Adipocyte (in vitro differentiated cells): Measurements from ENCODE around the gene FAM174A.

ENCODE experiments used
- DNase-seq: peaks from one replicate; pipeline ENCODE4 v3.0.0-alpha.2; 2015; ENCODE audit warnings: low read depth
- H3K27me3 ChIP-seq: replicated peaks from 2 replicates; pipeline ENCODE4 v1.7.0; 2013; ENCODE audit warnings: mild to moderate bottlenecking, low read length, moderate library complexity; ENCODE audit not compliant: control insufficient read depth, insufficient read depth
- H3K36me3 ChIP-seq: 2 replicates; pipeline ENCODE4 v1.7.0; 2013; ENCODE audit warnings: low read length, mild to moderate bottlenecking, moderate library complexity; ENCODE audit not compliant: control insufficient read depth, insufficient read depth, severe bottlenecking
- H3K4me1 ChIP-seq: 2 replicates; pipeline ENCODE4 v1.7.0; 2013; ENCODE audit warnings: mild to moderate bottlenecking, low read length, moderate library complexity; ENCODE audit not compliant: control insufficient read depth, insufficient read depth
- H3K4me3 ChIP-seq: 2 replicates; pipeline ENCODE4 v1.7.0; 2013; ENCODE audit warnings: mild to moderate bottlenecking, low read length, moderate library complexity
- H3K9ac ChIP-seq: 2 replicates; pipeline ENCODE4 v1.7.0; 2013; ENCODE audit warnings: mild to moderate bottlenecking, low read length, moderate library complexity
- H3K9me3 ChIP-seq: 2 replicates; pipeline ENCODE4 v1.7.0; 2013; ENCODE audit warnings: mild to moderate bottlenecking, low read length, moderate library complexity; ENCODE audit not compliant: control insufficient read depth

FAM174A gene

DNA sequence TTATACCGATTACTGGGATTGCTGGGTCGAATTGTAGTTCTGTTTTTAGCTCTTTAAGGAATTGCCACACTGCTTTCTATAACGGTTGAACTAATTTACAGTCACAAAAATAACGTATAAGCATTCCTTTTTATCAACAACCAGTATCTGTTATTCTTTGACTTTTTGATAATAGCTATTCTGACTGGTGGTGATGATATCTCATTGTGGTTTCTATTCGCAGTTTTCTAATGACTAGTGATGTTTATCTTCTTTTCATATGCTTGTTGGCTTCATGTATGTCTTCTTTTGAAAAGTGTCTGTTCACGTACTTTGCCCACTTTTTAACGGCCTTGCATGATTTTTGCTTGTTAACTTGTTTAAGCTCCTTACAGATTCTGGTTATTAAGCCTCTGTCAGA, 74.4 kb downstream of the FAM174A start:
- Histone ChIP-seq H3K36me3 (no peaks in the 10 kb centered on the region), H3K9me3 (peaks cover 4% of the 10 kb centered on the region), H3K4me1 (no peaks in the 10 kb centered on the region), H3K27me3 (no peaks in the 10 kb centered on the region), H3K4me3 (no peak overlapping the region), H3K9ac (no peak overlapping the region)
- DNase-seq = no peak

- Histone ChIP-seq H3K36me3 (no peaks in the 10 kb centered on the region), H3K4me1 (peaks cover 8% of the 10 kb centered on the region), H3K9ac (no peak overlapping the region), H3K4me3 (no peak overlapping the region), H3K9me3 (peaks cover 4% of the 10 kb centered on the region), H3K27me3 (no peaks in the 10 kb centered on the region)
- DNase-seq = no peak
Measured at GRCh38 chr5:100614308-100614707, 79.1 kb downstream of the FAM174A start.

DNA sequence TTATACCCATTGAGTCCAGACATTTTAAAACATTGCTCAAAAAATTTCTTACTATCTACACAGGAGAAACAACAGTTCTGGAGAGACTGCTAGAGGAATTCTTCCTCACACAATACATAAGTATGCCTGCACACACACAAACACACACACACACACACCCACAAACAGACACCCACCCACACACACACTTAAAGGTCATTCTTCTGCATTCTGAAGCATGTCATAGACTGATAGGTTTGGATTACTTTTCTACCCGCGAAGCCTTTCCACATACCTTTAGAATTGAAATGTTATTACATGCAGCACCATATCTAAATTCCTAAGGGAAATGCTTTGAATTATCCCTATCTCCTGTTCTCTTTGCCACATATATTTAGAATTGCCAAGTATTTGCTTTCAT, 80.2 kb downstream of the FAM174A start:
- Histone ChIP-seq H3K36me3 (no peaks in the 10 kb centered on the region), H3K4me3 (no peak overlapping the region), H3K27me3 (no peaks in the 10 kb centered on the region), H3K4me1 (peaks cover 8% of the 10 kb centered on the region), H3K9ac (no peak overlapping the region), H3K9me3 (no peaks in the 10 kb centered on the region)
- DNase-seq = no peak

GRCh38 chr5:100616291-100616690, 81.1 kb downstream of the FAM174A start:
- DNase-seq = no peak
- Histone ChIP-seq H3K36me3 (no peaks in the 10 kb centered on the region), H3K4me1 (peaks cover 8% of the 10 kb centered on the region), H3K4me3 (no peak overlapping the region), H3K9me3 (no peaks in the 10 kb centered on the region), H3K9ac (no peak overlapping the region), H3K27me3 (no peaks in the 10 kb centered on the region)

- Histone ChIP-seq H3K27me3 (no peaks in the 10 kb centered on the region), H3K4me1 (peaks cover 8% of the 10 kb centered on the region), H3K4me3 (no peak overlapping the region), H3K9me3 (no peaks in the 10 kb centered on the region), H3K9ac (no peak overlapping the region), H3K36me3 (no peaks in the 10 kb centered on the region)
- DNase-seq = no peak
Measured at GRCh38 chr5:100616981-100617380, 81.8 kb downstream of the FAM174A start.

DNA sequence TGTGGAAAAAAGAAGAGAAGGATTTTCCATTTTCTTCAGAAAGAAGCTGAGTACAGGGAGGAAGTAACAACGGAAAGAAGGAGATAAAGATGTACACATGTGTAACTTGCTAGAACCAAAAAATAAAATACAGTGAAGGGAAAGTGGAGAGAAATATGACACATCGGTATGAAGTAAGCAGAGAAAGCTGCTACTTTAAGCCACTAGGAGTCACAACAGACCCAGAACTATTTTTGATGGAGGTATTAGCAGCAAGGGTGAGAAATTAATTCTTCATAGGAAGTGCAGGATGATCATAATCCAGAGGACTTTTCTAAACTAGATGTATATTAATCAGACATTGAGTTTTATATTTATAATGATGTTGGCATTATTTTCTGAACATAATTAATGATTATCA, 88.5 kb downstream of the FAM174A start:
- Histone ChIP-seq H3K9me3 (no peaks in the 10 kb centered on the region), H3K27me3 (no peaks in the 10 kb centered on the region), H3K36me3 (no peaks in the 10 kb centered on the region), H3K4me3 (no peak overlapping the region), H3K4me1 (peaks cover 6% of the 10 kb centered on the region), H3K9ac (no peak overlapping the region)
- DNase-seq = peak; percentile 16

DNA sequence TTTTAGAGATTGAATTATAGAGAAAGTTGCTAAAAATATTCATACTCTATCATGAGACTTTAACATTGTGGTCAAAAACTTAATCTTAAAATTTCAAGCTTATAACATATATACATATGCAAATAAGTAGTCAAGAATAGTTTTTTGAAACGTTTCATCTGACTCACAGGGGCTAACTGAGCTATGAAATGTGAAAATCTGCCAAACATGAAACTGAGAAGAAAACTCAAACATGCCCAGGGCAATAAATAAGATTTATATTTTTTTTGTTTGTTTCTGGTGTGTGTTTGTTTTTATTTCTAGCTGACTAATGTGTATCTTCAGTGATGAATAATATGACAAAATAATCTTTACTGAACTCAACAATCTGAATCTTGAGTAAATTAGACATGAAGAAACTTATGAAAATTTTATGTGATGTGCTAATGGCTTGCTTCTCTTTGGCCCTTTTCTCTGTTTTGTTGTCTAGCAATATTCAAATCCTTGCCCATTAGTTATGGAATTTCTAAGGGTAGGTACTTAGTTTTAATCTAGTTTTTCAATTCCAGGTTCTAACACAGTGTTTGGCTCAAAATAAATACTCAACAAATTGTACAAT, 99.9 kb downstream of the FAM174A start:
- H3K27me3 ChIP-seq = no peaks in the 10 kb centered on the region

More for the DNA sequence above, 99.9 kb downstream of the FAM174A start:
- no peak for DNase-seq
- no peaks in the 10 kb centered on the region for H3K36me3 ChIP-seq
- H3K4me3 ChIP-seq = no peak overlapping the region
- H3K9me3 ChIP-seq = no peaks in the 10 kb centered on the region
- H3K4me1 ChIP-seq = no peaks in the 10 kb centered on the region
- H3K9ac ChIP-seq = no peak overlapping the region
